ENCODE results near the gene HCN3.

- TF ChIP-seq CTCF (IDR thresholded peaks at IDR 0.05) (no peak), EZH2 (IDR thresholded peaks at IDR 0.05; ENCODE audit: borderline replicate concordance, insufficient read depth, low read depth, low read length, poor library complexity, severe bottlenecking) (no peak)
Measured at GRCh38 chr1:155285063-155285462, 7.8 kb downstream of the HCN3 start.
